Stomach (tissue), 19 donors: ENCODE data around the gene OCRL. TPM values are rescaled to one million over a fixed set of nuclear protein-coding genes. Genes with fewer than 3 reads are reported as not detected.
A peak's percentile ranks its signal among the peaks of the same experiment; 100 is the strongest.

Experiments
- DNase-seq, 2 donors: peaks; one replicate each; pipeline versions ENCODE4 v3.0.0 to v3.0.0-alpha.2; 2013 to 2019
- H3K27ac ChIP-seq, 5 donors: fragments of 200-600 bp in 4 of 5; sonication (generic) in 4 of 5; one replicate each; pipeline ENCODE4 v1.5.1; 2013 to 2019; ENCODE audit warnings: mild to moderate bottlenecking in 1 of 5, moderate library complexity in 1 of 5
- H3K27me3 ChIP-seq, 3 donors: fragments of 200-600 bp; sonication (generic); one replicate each; pipeline ENCODE4 v1.5.1; 2017 to 2019; ENCODE audit warnings: mixed run types in 1 of 3
- H3K36me3 ChIP-seq, 4 donors: fragments of 200-600 bp; sonication (generic); 1 replicate in 3 of 4; 2 replicates in 1 of 4; pipeline ENCODE4 v1.5.1; 2016 to 2019
- H3K4me1 ChIP-seq, 4 donors: fragments of 200-600 bp; sonication (generic); one replicate each; pipeline ENCODE4 v1.5.1; 2016 to 2019
- H3K4me3 ChIP-seq, 4 donors: fragments of 200-600 bp; sonication (generic) in 3 of 4; one replicate each; pipeline ENCODE4 v1.5.1; 2016 to 2019; ENCODE audit warnings: mild to moderate bottlenecking in 1 of 4
- H3K9me3 ChIP-seq, 4 donors: fragments of 200-600 bp; sonication (generic); one replicate each; pipeline ENCODE4 v1.5.1; 2016 to 2019
- EP300 ChIP-seq: sonication (generic); formaldehyde crosslinking; IDR thresholded peaks from one replicate; pipeline ENCODE4 v1.6.1; 2017; ENCODE audit warnings: antibody characterized with exemption
- POLR2A ChIP-seq, 4 donors: fragments of 450-650 bp; IDR thresholded peaks; one replicate each; pipeline ENCODE4 v1.6.1; 2016; ENCODE audit warnings: antibody characterized with exemption in 4 of 4, control low read depth in 2 of 4, mild to moderate bottlenecking in 1 of 4, moderate library complexity in 1 of 4
- POLR2AphosphoS5 ChIP-seq, 3 donors: sonication (generic); formaldehyde crosslinking; IDR thresholded peaks; one replicate each; pipeline ENCODE4 v1.6.1; 2016; ENCODE audit warnings: antibody characterized with exemption in 3 of 3
- WGBS, 5 donors: extraction: QIAGEN DNeasy Blood & Tissue Kit in 3 of 5; methylation state at CpG; one replicate each; pipeline versions ENCODE4 v1.1.5 to v1.1.7; 2013 to 2018; 5-methylcytosine and 5-hydroxymethylcytosine counted together
- intact Hi-C: fragments of 100-400 bp; cut with DNase I; formaldehyde crosslinking; loops from one replicate; pipeline ENCODE4 v1.15.1; 2023; ENCODE audit warnings: low total_unique reads
- long read RNA-seq, 10 donors: transcript quantifications; one replicate each; lab custom pipeline, GENCODE V29; 2026
- polyA plus RNA-seq, 3 donors: library from polyadenylated mRNA; stranded (reverse); fragments of 200-250 nt; gene quantifications; one replicate each; pipeline ENCODE4 v1.2.3, GENCODE V29; 2013
- total RNA-seq, 5 donors: library from RNA; depleted of rRNA; stranded (reverse); fragments of >200 nt; gene quantifications; one replicate each; pipeline versions ENCODE4 v1.1.0 to v1.2.3, GENCODE V29; 2014 to 2016
- TF ChIP-seq, protein P1 (sequence below), 7 experiments: fragments of 450-650 bp in 4 of 7; fragments of 200-600 bp in 3 of 7; sonication (generic) in 3 of 7; IDR thresholded peaks; one replicate each; pipeline ENCODE4 v1.5.1; 2016 to 2019; ENCODE audit warnings: antibody characterized with exemption in 7 of 7, control low read depth in 2 of 7, mild to moderate bottlenecking in 1 of 7
- donor health status: healthy with polysubstance abuse.
- donor health status: Bipolar disorder and iron deficiency.
- donor health status: healthy.

OCRL gene
- total RNA-seq, result 10 to 100 TPM; 17.9 to 36.2 (median 23.6) TPM
- polyA plus RNA-seq, result 1 to 10 TPM; 7.9 to 8.4 (median 8.2) TPM
- long read RNA-seq, donor 1, full-length matches to known transcripts, result 1 of 1 reads
- long read RNA-seq, donor 1, partial matches to known transcripts, result 0 of 1 reads
- long read RNA-seq, donor 1, other reads (novel, unspliced or antisense), result 0 of 1 reads
- long read RNA-seq, donor 2, partial matches to known transcripts, result 5 of 5 reads
- long read RNA-seq, donor 2, other reads (novel, unspliced or antisense), result 0 of 5 reads
- long read RNA-seq, donor 3, result 0 reads
- long read RNA-seq, donor 4, result 0 reads
- long read RNA-seq, donor 5, full-length matches to known transcripts, result 1 of 1 reads
- long read RNA-seq, donor 5, partial matches to known transcripts, result 0 of 1 reads
- long read RNA-seq, donor 5, other reads (novel, unspliced or antisense), result 0 of 1 reads
- long read RNA-seq, donor 6, full-length matches to known transcripts, result 2 of 2 reads
- long read RNA-seq, donor 6, partial matches to known transcripts, result 0 of 2 reads
- long read RNA-seq, donor 6, other reads (novel, unspliced or antisense), result 0 of 2 reads
- long read RNA-seq, donor 7, result 0 reads
- long read RNA-seq, donor 8, full-length matches to known transcripts, result 2 of 13 reads
- long read RNA-seq, donor 8, partial matches to known transcripts, result 11 of 13 reads
- long read RNA-seq, donor 8, other reads (novel, unspliced or antisense), result 0 of 13 reads
- long read RNA-seq, donor 9, result 0 reads
- long read RNA-seq, donor 10, result 0 reads

GRCh38 chrX:129540068-129540653 is at the start of gene OCRL:
TSS of gene OCRL (plus strand) at chrX:129540259. CDS start at chrX:129540440, 181 bp downstream.
- H3K4me1 ChIP-seq, result peaks cover 0 to 9% (median 3%) of the 10 kb centered on the region in 4 donors
- 1 to 19% (median 9%) methylated on average over 15 to 48 of the region's 60 CpGs; no CpG with 5 or more reads in 1 of the 5 donors for WGBS, 5 donors
- H3K27ac ChIP-seq, result peak within 1 kb of the TSS; percentile 81 to 91 (median 87)
- TF ChIP-seq, protein P1, sequence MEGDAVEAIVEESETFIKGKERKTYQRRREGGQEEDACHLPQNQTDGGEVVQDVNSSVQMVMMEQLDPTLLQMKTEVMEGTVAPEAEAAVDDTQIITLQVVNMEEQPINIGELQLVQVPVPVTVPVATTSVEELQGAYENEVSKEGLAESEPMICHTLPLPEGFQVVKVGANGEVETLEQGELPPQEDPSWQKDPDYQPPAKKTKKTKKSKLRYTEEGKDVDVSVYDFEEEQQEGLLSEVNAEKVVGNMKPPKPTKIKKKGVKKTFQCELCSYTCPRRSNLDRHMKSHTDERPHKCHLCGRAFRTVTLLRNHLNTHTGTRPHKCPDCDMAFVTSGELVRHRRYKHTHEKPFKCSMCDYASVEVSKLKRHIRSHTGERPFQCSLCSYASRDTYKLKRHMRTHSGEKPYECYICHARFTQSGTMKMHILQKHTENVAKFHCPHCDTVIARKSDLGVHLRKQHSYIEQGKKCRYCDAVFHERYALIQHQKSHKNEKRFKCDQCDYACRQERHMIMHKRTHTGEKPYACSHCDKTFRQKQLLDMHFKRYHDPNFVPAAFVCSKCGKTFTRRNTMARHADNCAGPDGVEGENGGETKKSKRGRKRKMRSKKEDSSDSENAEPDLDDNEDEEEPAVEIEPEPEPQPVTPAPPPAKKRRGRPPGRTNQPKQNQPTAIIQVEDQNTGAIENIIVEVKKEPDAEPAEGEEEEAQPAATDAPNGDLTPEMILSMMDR (IDR thresholded peaks at IDR 0.05), result peak in 5 of 7 experiments; percentile 26 to 72 (median 69)
- TF ChIP-seq POLR2A (IDR thresholded peaks at IDR 0.05) (no peak), POLR2AphosphoS5 (IDR thresholded peaks at IDR 0.05) (peak in 1 of 3 donors; percentile 27)
- H3K9me3 ChIP-seq, result no peaks in the 10 kb centered on the region
- H3K27me3 ChIP-seq, result peaks cover 0 to 5% (median 0%) of the 10 kb centered on the region in 3 donors
- peaks cover 0 to 3% (median 0%) of the 10 kb centered on the region in 4 donors for H3K36me3 ChIP-seq
- intact Hi-C loops, result no loop called here
- DNase-seq, result peak; percentile 68 to 86
- peak within 1 kb of the TSS; percentile 60 to 72 (median 66) for H3K4me3 ChIP-seq

DNA sequence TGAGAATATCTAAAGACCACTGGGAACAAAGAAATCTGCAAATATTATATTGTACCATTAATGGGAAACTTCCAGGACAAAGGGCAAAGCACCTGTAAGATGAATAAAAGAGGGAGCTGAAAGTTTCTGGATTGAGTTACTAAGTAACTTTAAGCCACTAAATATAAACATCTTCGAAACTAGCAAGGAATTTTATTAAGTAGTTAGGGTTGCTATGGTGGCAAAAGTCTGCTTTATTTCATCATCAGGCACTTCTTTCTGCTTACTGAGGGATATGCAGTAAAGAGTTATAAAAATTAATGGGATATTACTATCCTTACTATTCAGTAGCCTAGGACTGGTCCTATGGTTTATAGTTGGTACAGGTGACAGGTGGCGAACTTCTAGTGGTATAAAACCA is 49.7 kb upstream of the OCRL start:
- intact Hi-C loops, result no loop called here
- WGBS, 5 donors, result 57 to 91% (median 80%) methylated on average over 2 of the region's 2 CpGs
- no peaks in the 10 kb centered on the region for H3K27me3 ChIP-seq
- peaks cover 0 to 45% (median 25%) of the 10 kb centered on the region in 4 donors for H3K36me3 ChIP-seq
- TF ChIP-seq EP300, result no peak
- TF ChIP-seq, protein P1 (IDR thresholded peaks at IDR 0.05), result no peak
- no peak for TF ChIP-seq POLR2A (IDR thresholded peaks at IDR 0.05)
- TF ChIP-seq POLR2AphosphoS5 (IDR thresholded peaks at IDR 0.05), result no peak
- H3K27ac ChIP-seq, result no peak overlapping the region
- no peak overlapping the region for H3K4me3 ChIP-seq
- DNase-seq, result no peak
- no peaks in the 10 kb centered on the region for H3K9me3 ChIP-seq
- no peaks in the 10 kb centered on the region for H3K4me1 ChIP-seq

- Histone ChIP-seq H3K27ac (no peak overlapping the region), H3K4me1 (no peaks in the 10 kb centered on the region), H3K9me3 (no peaks in the 10 kb centered on the region), H3K36me3 (peaks cover 0 to 44% (median 34%) of the 10 kb centered on the region in 4 donors), H3K4me3 (no peak overlapping the region), H3K27me3 (no peaks in the 10 kb centered on the region)
- 58 to 78% (median 70%) methylated on average over 4 of the region's 4 CpGs for WGBS, 5 donors
- intact Hi-C loops, result no loop called here
- DNase-seq, result no peak
- TF ChIP-seq EP300 (no peak), POLR2A (IDR thresholded peaks at IDR 0.05) (no peak), POLR2AphosphoS5 (IDR thresholded peaks at IDR 0.05) (no peak)
- TF ChIP-seq, protein P1 (IDR thresholded peaks at IDR 0.05), result no peak
Observed at GRCh38 chrX:129493643-129494042, 46.4 kb upstream of the OCRL start.

DNA sequence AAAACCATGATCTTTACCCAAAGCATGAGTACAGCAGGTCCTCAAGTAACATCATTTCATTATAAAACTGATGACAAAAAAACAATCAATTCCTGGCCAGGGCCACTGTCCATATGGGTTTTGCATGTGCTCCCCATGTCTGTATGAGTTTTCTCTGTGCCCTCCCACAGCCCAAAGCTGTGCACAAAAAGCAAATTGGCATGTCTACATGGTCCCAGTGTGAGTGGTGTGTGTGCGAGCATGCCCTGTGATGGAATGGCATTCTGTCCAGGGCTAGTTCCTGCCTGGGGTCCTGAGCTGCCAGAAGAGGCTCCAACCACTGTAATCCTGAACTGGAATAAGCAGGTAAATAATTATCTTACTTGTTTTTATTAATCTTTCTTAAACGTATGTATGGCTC is 45.2 kb upstream of the OCRL start:
- Histone ChIP-seq H3K9me3 (no peaks in the 10 kb centered on the region), H3K4me1 (no peaks in the 10 kb centered on the region), H3K36me3 (peaks cover 0 to 39% (median 32%) of the 10 kb centered on the region in 4 donors), H3K27me3 (no peaks in the 10 kb centered on the region), H3K27ac (no peak overlapping the region), H3K4me3 (no peak overlapping the region)
- intact Hi-C loops, result no loop called here
- no peak for DNase-seq
- WGBS, 5 donors, result 64 to 77% (median 66%) methylated on average over 2 of the region's 2 CpGs
- TF ChIP-seq POLR2A (IDR thresholded peaks at IDR 0.05) (no peak), POLR2AphosphoS5 (IDR thresholded peaks at IDR 0.05) (no peak), EP300 (no peak)
- TF ChIP-seq, protein P1 (IDR thresholded peaks at IDR 0.05), result no peak
